Measurements from ENCODE around the gene CRTAC1.

CRTAC1 gene

DNA sequence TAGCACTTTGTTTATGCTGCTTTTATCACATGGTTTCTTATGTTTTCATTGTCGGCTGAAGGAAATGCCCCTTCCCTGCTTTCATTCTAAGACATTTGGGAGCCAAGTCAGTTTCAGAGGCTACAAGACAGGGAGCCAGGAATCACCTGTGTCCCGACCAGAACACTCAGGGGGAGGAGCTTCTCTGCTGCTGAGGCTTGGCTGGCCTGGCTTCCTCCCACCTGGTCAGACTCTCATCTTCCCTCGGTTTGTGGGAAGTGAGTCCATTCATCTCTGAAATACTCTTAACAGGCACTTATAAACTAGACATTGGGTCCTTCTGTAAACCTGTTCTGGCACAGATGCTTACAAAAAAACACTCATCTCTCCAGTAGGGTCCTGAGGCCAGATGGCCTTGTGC is 200.4 kb downstream of the CRTAC1 start:
- no peak for DNase-seq

DNA sequence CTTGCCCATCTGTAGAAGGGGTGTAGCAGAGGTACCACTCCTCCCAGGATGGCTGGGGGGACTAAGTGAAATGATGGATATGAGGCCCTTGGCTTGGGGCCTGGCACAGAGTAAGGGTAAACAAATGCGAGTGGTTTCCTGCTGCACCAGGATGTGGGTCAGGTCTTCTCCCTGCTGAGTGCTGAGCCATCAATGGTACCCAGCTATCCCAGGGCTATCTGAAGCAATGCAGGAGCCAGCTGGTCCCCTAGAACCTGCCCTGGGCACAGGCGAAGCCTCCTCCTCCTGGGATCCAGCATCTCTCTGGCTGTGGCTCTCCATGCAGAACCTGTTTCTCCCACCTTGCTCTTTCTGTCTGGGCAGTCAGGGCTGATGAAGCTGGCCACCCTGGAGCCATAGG is 201.7 kb downstream of the CRTAC1 start:
- DNase-seq: no peak

DNA sequence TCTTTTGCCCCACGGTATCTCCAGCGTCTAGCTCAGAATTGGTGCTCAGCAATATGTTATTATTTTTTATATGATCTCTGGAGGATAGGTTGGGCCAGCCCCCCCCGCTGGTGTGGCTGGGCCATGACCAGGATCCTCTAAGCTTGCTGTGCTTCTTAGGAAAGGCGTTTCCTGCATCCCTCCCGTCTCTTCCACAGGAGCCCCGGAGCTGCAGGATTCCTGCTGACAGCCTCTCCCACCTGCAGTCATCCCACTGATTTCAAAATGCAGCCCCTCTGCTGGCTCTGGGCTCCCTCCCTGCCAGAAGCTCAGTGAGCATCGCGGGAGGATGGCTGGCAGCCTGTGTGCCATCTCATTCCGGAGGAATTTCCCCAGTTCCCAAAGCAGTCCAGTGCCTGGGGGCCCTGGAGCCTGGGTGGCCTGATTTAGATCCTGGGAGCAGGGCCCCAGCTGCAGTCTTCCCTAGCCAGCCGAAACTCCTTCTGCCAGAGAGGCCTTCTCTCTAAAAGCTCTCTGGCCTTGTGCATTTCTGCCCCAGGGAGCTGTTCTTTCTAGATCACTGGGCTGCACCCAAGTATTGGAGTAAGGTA is 202.6 kb downstream of the CRTAC1 start:
- DNase-seq: peak; percentile 69

DNA sequence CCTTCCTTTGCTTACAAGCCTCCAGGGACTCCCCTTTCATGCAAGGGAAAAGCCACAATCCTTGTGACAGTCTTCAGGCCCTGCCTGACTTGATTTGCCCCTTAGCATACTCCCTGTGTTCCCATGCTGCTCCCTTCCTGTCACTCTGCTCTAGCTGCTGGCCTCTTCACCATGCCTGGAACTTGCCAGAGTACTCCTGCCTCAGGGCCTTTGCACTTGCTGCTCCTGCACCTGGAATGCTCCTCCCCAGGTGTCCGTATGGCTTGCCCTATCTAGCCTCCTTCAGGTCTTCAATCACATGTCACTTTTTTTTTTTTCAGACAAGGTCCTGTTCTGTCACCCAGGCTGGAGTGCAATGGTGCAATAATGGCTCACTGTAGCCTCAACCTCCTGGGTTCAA is 203.5 kb downstream of the CRTAC1 start:
- DNase-seq: no peak

DNA sequence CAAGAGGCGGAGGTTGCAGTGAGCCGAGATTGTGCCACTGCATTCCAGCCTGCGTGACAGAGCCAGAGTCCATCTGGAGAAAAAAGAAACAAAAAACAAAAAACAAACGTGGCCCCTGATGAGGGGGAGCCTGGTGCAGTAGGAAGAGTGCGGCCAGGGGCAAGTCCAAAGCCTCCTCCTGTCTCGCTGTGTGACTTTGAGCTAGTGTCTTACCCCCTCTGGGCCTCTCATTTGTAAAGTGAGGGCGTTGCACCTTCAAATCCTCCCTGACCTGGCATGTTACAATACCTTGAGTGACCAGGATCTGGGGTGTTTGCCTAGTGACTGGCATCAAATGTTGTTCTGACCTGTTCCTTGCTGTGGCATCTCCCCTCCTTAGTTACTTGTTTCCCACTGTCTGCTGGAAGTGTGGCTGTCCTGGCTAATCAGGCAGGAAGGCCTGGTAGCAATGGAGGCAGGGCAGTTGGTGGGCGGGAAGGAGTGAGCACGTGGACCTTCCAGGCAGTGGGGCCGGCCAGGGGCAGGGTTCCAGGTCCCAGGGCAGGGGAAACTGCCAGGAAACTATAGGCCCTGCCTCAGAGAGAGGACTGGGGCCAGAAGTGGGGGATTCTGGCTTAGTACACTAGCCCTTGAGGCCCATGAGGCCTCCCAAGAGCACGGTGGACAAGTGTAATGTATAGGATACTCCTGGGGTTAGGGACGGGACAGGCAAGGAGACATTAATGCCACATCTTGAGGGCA is 205.2 kb downstream of the CRTAC1 start:
- no peak for DNase-seq

DNA sequence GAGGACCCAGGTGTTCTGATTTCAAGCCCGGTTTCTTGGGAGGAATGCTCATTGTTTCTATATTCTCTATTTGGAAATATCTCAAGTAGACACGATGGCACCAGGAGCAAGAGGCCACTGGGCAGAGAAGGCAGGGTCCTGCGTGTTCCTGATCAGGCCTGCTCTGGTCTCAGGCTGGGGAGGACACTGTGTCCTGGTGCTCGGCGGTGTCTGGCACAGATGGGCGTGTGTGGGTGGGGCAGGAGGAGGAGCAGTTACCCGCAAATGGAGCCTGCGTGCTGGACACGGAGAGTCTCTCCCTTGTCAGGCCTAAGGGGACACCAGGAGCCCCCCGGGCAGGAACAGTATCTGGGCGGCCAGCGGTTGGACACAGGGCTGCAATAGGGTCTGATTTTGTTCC is 206.7 kb downstream of the CRTAC1 start:
- no peak for DNase-seq

DNA sequence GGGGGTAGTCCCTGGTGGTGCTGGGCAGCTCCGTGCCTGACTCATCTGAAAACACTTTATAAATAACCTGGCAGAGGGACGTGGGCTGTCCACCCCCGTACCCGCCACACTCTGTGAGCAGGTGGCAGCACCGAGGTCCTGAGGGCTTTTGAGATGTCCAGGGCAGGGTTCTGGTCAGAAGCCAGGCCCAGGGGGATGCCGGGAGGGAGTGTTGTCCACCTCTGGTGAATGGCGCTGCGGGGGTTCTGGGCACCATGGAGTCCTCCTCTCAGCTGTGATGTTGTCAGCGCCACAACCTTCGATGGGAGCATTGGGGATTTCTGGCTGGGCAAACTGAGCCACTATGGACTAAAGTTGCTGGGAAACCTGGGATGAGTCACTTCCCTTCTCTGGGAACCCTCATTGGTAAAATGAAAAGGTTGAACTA is 208.1 kb downstream of the CRTAC1 start:
- DNase-seq: no peak

DNA sequence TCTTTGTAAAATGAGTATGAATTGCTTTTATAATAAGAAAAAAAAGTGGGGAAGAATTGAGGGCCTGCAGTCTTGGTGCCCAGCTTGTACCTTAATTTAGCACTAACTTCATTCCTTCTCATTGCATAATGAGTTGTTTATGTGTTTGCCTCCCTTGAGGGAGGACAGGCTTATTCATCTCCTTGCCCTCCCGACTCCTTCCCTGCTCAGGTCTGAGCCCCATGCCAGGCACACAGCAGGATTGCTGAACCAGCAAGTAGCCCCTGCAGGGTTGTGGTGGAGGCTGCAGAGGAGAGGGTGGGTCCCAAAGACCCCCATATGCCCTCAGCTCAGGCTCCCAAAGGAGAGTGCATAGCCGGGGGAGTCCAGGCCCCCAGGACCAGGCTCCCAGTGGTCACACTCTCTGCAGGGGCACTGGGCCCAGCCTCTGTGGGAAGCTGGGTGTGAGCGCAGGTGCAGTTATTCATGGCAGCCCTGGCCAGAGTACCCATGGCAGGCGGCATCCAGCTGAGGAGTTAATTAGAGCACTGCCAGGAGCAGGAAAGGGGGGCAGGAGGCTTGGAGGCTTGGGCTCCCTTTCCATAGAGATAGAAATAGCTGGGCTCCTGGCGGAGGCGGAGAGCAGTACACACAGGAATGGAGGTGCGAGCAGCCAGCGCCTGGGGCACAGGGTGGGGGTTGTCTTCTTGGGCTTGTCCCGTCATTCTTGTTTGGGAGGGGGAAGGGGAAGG is 208.9 kb downstream of the CRTAC1 start:
- DNase-seq: no peak

DNA sequence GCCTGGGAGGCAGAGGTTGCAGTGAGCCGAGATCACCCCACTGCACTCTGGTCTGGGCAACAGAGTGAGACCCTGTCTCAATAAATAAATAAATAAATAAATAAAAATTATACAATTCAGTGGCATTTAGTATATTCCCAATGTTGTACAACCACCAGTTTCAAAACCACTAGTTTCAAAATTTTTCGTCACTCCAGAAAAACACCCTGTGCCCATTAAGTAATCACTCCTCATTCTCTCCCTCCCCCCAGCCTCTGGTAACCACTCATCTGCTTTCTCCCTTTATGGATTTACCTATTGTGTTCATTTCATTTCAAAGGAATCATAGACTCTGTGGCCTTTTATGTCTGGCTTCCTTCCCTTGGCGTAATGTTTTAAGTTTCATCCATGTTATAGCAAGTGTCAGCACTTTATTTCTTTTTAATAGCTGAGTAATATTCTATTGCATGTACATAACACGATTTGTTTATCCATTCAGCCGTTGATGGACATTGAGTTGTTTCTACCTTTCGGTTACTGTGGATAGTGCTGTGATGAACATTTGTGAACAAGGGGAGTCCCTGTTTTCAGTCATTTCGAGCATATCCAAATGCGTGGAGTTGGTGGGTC is 210.2 kb downstream of the CRTAC1 start:
- DNase-seq: no peak

DNA sequence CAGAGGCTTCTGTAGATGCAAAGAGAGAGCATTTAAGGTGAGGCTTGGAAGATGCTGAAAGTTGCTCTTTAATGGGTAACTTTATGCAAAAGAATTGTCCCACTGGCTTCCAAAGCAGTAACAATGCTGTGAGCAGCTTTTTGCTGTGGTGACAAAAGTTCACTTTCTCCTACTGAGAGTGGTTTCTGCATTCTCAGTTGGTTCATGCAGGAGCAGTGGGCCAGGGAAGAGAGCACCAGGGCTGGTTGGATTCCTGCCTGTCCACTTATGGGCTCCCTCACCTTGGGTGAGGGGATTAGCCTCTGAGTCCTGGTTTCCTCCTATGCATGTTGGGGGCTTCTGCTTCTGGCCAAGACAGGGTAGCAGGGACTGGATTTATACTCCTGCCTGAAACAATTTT is 211.8 kb downstream of the CRTAC1 start:
- no peak for DNase-seq

DNA sequence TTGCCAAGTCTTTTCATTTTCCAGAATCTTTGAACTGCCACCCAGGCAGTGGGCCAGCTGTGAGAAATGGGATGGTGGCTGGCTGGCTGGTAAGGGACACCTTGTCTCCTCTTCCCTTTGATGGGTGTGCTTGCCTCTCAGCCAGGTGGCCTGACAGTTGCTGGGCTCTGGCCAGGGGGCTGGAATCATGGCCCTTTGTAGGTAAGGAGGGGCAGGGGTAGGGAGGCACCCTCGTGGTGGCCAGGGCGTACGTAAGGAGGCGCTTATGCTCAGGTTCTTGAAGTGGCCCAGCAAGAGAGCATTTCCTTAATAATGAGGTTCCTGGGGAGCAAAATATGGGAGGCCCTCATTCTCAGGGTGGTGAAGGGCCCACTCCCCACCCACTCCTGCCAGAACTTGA is 213.8 kb downstream of the CRTAC1 start:
- DNase-seq: no peak

All from islet precursor cell (in vitro differentiated cells).